C4-2B (cell line): ENCODE results near the gene SPG11.

Source experiments
- H3K27ac ChIP-seq: fragments of 450-650 bp; 2 replicates; pipeline ENCODE4 v1.5.1; 2017
- CTCF ChIP-seq: fragments of 450-650 bp; conservative IDR thresholded peaks from 2 replicates; pipeline ENCODE4 v1.5.1; 2017; ENCODE audit warnings: mild to moderate bottlenecking
- ZFX ChIP-seq: fragments of 450-650 bp; IDR thresholded peaks from 2 replicates; pipeline ENCODE4 v1.6.1; 2017

Gene SPG11

GRCh38 chr15:44593042-44593736 is 70.3 kb downstream of the SPG11 start:
- no peak for TF ChIP-seq ZFX
- TF ChIP-seq CTCF: peak; percentile 46
- H3K27ac ChIP-seq: no peak overlapping the region

DNA sequence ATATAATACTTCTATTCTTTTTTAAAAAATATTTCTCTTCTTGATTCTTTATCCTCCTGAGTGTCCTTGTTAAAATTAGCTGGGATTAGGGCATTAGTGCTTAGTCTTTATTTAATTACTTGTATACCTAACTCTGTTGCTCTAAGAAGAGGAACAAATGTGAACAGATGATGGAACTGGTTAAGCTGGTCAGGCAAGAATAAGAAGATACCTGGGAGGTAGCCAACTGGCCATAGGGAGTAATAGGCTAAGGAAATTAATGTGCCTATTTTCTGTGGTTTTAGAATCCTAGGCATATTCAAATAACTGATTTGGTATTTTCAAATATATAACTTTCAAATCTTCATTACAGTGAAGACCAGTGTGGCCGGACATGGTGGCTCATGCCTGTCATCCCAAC is 72.1 kb downstream of the SPG11 start:
- TF ChIP-seq ZFX (no peak), CTCF (no peak)
- peak overlapping the region; percentile 57 for H3K27ac ChIP-seq

DNA sequence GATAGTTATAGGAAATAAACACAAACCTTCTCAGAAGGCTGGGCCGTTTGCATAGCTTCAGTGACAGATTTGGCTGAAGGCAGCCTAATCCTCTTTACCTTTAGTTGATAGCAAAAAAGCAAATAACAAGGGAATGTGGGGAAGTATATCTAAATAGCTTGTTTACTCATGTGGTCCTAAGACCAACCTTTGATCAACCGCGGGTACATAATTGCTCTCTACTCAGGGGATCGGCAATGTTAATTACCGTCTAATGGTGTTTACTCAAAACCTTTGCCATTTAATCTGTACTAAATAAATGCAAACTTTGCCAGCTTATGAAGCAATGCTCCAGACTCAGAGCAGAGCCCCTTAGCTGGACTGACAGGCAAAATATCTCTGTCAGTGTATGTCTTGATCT is 74.9 kb downstream of the SPG11 start:
- TF ChIP-seq ZFX (no peak), CTCF (no peak)
- H3K27ac ChIP-seq: no peak overlapping the region

- no peak overlapping the region for H3K27ac ChIP-seq
- TF ChIP-seq CTCF: no peak
Observed at GRCh38 chr15:44585633-44586032, 77.8 kb downstream of the SPG11 start.

- H3K27ac ChIP-seq: no peak overlapping the region
- peak; percentile 82 for TF ChIP-seq CTCF
- no peak for TF ChIP-seq ZFX
Observed at GRCh38 chr15:44584162-44584749, 79.2 kb downstream of the SPG11 start.

GRCh38 chr15:44580105-44580504 is 83.4 kb downstream of the SPG11 start:
- peak overlapping the region; percentile 64 for H3K27ac ChIP-seq
- TF ChIP-seq ZFX (no peak), CTCF (no peak)

- no peak overlapping the region for H3K27ac ChIP-seq
- TF ChIP-seq CTCF (no peak), ZFX (no peak)
Observed at GRCh38 chr15:44574734-44575133, 88.7 kb downstream of the SPG11 start.
